ENCODE data around the gene HUS1B.

The HUS1B gene

GRCh38 chr6:621931-622330, 35.0 kb downstream of the HUS1B start:
- no peak for DNase-seq (ENCODE audit: low spot score)

- DNase-seq (ENCODE audit: low spot score), result no peak
These were observed 36.0 kb downstream of the HUS1B start for GRCh38 chr6:620950-621349.

GRCh38 chr6:620166-620565, 36.7 kb downstream of the HUS1B start:
- no peak for DNase-seq (ENCODE audit: low spot score)

- no peak for DNase-seq (ENCODE audit: low spot score)
These were observed 39.3 kb downstream of the HUS1B start for GRCh38 chr6:617456-618100.

- DNase-seq (ENCODE audit: low spot score), result no peak
These were observed 42.9 kb downstream of the HUS1B start for GRCh38 chr6:613981-614380.

- DNase-seq (ENCODE audit: low spot score), result no peak
These were observed 45.0 kb downstream of the HUS1B start for GRCh38 chr6:611928-612327.

- no peak for DNase-seq (ENCODE audit: low spot score)
These were observed 46.0 kb downstream of the HUS1B start for GRCh38 chr6:610882-611281.

GRCh38 chr6:609905-610304, 47.0 kb downstream of the HUS1B start:
- no peak for DNase-seq (ENCODE audit: low spot score)

- no peak for DNase-seq (ENCODE audit: low spot score)
These were observed 50.0 kb downstream of the HUS1B start for GRCh38 chr6:606829-607379.
